ENCODE results near the gene PDS5A.
"Not testable (repeated sequence)": the region's sequence is repeated elsewhere in the genome, so short reads cannot be mapped to it uniquely, and the experiment has no call there.

Gene PDS5A

DNA sequence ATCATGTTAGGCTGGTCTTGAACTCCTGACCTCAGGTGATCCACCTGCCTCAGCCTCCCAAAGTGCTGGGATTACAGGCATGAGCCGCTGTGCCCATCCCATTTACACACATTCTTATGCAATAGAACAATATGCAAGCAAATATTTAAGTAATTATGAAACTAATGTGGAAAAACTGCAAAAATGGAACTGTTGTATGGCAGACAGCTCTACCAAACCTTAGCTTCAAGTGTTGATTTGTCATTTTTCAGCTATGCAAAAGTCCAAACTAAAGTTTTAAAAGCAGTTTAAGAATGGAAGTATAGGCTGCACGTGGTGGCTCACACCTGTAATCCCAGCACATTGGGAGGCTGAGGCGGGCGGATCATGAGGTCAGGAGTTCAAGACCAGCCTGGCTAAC, 11.7 kb upstream of the PDS5A start:
- not testable (repeated sequence) for H3K27me3 ChIP-seq (ENCODE audit: control insufficient read depth, insufficient read depth, low read length, poor library complexity, severe bottlenecking); H3K36me3 ChIP-seq (ENCODE audit: control insufficient read depth, insufficient read depth, low read length); H3K9me3 ChIP-seq (ENCODE audit: control insufficient read depth, low read length); H3K4me3 ChIP-seq (ENCODE audit: insufficient read depth, low read depth, low read length); H3K27ac ChIP-seq (ENCODE audit: insufficient read depth, low read depth, low read length, poor library complexity, severe bottlenecking); H3K4me1 ChIP-seq (ENCODE audit: control insufficient read depth, insufficient read depth, low read length)
- 88 to 96% methylated on average over 4 of the region's 4 CpGs for WGBS, 2 experiments

DNA sequence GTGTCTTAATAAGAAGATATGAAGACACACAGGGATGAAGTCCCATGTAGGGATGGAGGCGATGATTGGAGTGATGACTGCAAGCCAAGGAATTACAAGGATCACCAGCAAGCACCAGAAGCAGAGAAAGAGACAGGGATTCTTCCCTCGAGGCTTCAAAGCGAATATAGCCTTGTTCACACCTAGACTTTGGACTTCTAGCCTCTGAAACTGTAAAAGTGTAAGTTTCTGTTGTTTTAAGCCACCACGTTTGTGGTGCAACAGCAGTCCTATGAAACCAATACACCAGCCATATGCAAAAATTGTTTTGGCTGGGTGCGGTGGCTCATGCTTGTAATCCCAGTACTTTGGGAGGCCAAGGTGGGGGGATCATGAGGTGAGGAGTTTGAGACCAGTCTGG, 9.8 kb upstream of the PDS5A start:
- H3K4me1 ChIP-seq (ENCODE audit: control insufficient read depth, insufficient read depth, low read length): no peaks in the 10 kb centered on the region
- H3K9me3 ChIP-seq (ENCODE audit: control insufficient read depth, low read length): no peaks in the 10 kb centered on the region
- H3K27ac ChIP-seq (ENCODE audit: insufficient read depth, low read depth, low read length, poor library complexity, severe bottlenecking): no peak overlapping the region
- H3K27me3 ChIP-seq (ENCODE audit: control insufficient read depth, insufficient read depth, low read length, poor library complexity, severe bottlenecking): no peaks in the 10 kb centered on the region
- H3K36me3 ChIP-seq (ENCODE audit: control insufficient read depth, insufficient read depth, low read length): no peaks in the 10 kb centered on the region
- H3K4me3 ChIP-seq (ENCODE audit: insufficient read depth, low read depth, low read length): no peak overlapping the region
- 90 to 98% methylated on average over 5 of the region's 5 CpGs for WGBS, 2 experiments

DNA sequence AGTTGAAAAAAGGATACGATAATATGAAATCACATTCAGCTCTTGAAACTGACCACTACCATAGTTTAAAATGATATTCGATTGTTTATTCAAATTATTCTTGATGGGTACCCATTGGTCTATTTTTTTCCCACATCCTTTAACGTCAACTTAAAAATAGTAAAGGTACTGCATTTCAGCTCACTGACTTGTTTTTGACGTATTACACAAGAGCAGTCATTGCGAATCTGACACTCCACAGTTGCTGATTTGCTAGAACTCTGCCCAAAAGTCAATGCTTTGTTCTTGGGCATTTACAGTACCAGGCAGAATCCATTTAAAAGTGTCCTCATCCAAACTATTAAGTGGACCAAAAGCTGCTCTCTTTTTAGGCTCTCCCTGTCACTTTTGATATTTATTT, 1.2 kb upstream of the PDS5A start:
- Histone ChIP-seq H3K9me3 (ENCODE audit: control insufficient read depth, low read length) (no peaks in the 10 kb centered on the region), H3K27me3 (ENCODE audit: control insufficient read depth, insufficient read depth, low read length, poor library complexity, severe bottlenecking) (no peaks in the 10 kb centered on the region), H3K4me3 (ENCODE audit: insufficient read depth, low read depth, low read length) (no peak overlapping the region), H3K4me1 (ENCODE audit: control insufficient read depth, insufficient read depth, low read length) (peaks cover 9% of the 10 kb centered on the region), H3K36me3 (ENCODE audit: control insufficient read depth, insufficient read depth, low read length) (peaks cover 17% of the 10 kb centered on the region), H3K27ac (ENCODE audit: insufficient read depth, low read depth, low read length, poor library complexity, severe bottlenecking) (no peak overlapping the region)
- 94 to 96% methylated on average over 5 of the region's 5 CpGs for WGBS, 2 experiments

GRCh38 chr4:39978378-39978775, 666 bp upstream of the PDS5A start:
- WGBS, 2 experiments: 8 to 44% methylated on average over 2 to 3 of the region's 5 CpGs
- H3K9me3 ChIP-seq (ENCODE audit: control insufficient read depth, low read length): no peaks in the 10 kb centered on the region
- peak overlapping the region; percentile 74 for H3K27ac ChIP-seq (ENCODE audit: insufficient read depth, low read depth, low read length, poor library complexity, severe bottlenecking)
- H3K36me3 ChIP-seq (ENCODE audit: control insufficient read depth, insufficient read depth, low read length): peaks cover 18% of the 10 kb centered on the region
- H3K4me1 ChIP-seq (ENCODE audit: control insufficient read depth, insufficient read depth, low read length): peaks cover 9% of the 10 kb centered on the region
- no peaks in the 10 kb centered on the region for H3K27me3 ChIP-seq (ENCODE audit: control insufficient read depth, insufficient read depth, low read length, poor library complexity, severe bottlenecking)
- peak overlapping the region; percentile 66 for H3K4me3 ChIP-seq (ENCODE audit: insufficient read depth, low read depth, low read length)

DNA sequence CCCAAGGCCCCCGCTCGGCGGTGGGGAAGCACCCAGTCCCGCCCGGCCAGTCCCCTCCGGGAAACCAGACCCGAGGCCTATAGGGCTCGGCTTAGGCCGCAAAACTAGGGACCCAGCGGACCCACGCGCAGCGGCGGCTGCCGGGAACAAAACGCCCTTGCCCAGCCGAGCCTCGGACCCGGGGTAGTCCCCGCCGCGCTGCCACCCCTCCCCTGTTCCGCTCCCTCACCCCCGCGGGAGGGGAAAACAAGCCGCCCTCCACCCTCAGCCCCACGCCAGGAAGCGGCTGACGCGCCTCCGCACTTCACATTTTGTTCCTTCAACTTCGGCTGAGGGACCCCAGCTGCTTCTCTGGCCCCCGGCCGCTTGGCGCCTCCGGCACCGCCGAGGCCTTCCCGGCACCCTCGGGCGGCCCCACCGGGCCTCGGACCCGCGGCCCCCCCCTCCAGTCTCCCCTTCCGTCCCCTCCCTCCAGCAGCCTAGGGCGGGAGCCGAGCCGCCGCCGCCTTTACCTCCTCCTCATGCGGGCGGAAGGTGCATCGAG, 694 bp downstream of the PDS5A start:
- Histone ChIP-seq H3K9me3 (ENCODE audit: control insufficient read depth, low read length) (no peaks in the 10 kb centered on the region), H3K27ac (ENCODE audit: insufficient read depth, low read depth, low read length, poor library complexity, severe bottlenecking) (peak overlapping the region; percentile 87), H3K4me3 (ENCODE audit: insufficient read depth, low read depth, low read length) (peak overlapping the region; percentile 66), H3K27me3 (ENCODE audit: control insufficient read depth, insufficient read depth, low read length, poor library complexity, severe bottlenecking) (no peaks in the 10 kb centered on the region), H3K36me3 (ENCODE audit: control insufficient read depth, insufficient read depth, low read length) (peaks cover 18% of the 10 kb centered on the region), H3K4me1 (ENCODE audit: control insufficient read depth, insufficient read depth, low read length) (peaks cover 9% of the 10 kb centered on the region)
- 0% methylated on average over 54 of the region's 54 CpGs for WGBS, 2 experiments

- Histone ChIP-seq H3K27me3 (ENCODE audit: control insufficient read depth, insufficient read depth, low read length, poor library complexity, severe bottlenecking) (no peaks in the 10 kb centered on the region), H3K4me1 (ENCODE audit: control insufficient read depth, insufficient read depth, low read length) (peaks cover 9% of the 10 kb centered on the region), H3K27ac (ENCODE audit: insufficient read depth, low read depth, low read length, poor library complexity, severe bottlenecking) (no peak overlapping the region), H3K4me3 (ENCODE audit: insufficient read depth, low read depth, low read length) (peak overlapping the region; percentile 66), H3K36me3 (ENCODE audit: control insufficient read depth, insufficient read depth, low read length) (peaks cover 18% of the 10 kb centered on the region), H3K9me3 (ENCODE audit: control insufficient read depth, low read length) (no peaks in the 10 kb centered on the region)
- WGBS, 2 experiments: 1% methylated on average over 41 of the region's 41 CpGs
Measured at GRCh38 chr4:39976141-39976944, 1.4 kb downstream of the PDS5A start.

DNA sequence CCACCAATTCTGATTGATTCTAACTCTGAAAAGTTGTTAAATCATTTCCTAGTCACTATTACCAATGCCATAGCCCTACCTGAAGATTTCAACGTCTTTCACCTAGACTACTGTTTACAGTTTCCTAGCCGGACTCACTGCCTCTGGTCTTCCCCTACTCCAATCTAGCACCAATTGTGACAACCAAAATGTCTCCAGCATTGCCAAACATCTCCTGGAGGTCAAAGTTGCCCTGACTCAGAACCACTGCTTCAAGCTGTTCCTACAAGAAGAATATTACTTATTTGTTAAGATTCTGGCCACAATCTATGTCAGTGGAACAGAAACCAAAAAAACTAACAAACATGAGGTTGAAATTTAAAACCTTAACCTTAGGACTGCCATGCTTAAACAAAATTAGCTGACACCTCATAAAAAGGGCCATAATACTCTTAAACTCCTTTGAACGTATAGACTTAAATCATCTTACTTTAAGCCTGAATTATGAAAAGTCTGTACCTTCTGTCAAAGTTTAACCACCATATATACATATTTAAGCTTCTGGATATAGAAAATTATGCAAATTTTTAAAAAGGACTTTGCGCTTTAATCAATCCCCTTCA, 2.1 kb downstream of the PDS5A start:
- peak overlapping the region; percentile 66 for H3K4me3 ChIP-seq (ENCODE audit: insufficient read depth, low read depth, low read length)
- H3K27me3 ChIP-seq (ENCODE audit: control insufficient read depth, insufficient read depth, low read length, poor library complexity, severe bottlenecking): no peaks in the 10 kb centered on the region
- WGBS, 2 experiments: 92 to 95% methylated on average over 4 of the region's 4 CpGs
- H3K4me1 ChIP-seq (ENCODE audit: control insufficient read depth, insufficient read depth, low read length): peaks cover 9% of the 10 kb centered on the region
- no peak overlapping the region for H3K27ac ChIP-seq (ENCODE audit: insufficient read depth, low read depth, low read length, poor library complexity, severe bottlenecking)
- no peaks in the 10 kb centered on the region for H3K9me3 ChIP-seq (ENCODE audit: control insufficient read depth, low read length)
- peaks cover 18% of the 10 kb centered on the region for H3K36me3 ChIP-seq (ENCODE audit: control insufficient read depth, insufficient read depth, low read length)

DNA sequence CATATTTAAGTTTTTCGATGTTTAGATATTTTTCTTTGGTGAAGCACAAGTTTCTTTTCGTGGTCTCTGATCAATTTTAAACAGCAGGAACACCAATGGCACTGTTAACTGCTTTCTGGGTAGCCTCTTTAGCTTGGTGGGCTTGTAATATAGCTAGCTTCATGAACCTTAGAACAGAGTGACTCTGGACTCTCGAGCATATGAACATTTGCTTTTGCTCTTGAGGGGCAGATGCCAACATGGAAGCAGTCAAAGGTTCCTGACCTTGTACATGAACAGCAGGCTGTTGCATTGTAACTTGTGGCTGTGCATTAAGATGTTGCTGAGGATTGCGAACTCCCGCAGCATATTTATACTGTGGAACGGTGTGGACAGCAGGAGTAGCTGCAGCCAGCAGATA, 4.7 kb downstream of the PDS5A start:
- H3K36me3 ChIP-seq (ENCODE audit: control insufficient read depth, insufficient read depth, low read length): peaks cover 18% of the 10 kb centered on the region
- not testable (repeated sequence) for H3K27me3 ChIP-seq (ENCODE audit: control insufficient read depth, insufficient read depth, low read length, poor library complexity, severe bottlenecking); H3K4me3 ChIP-seq (ENCODE audit: insufficient read depth, low read depth, low read length); H3K27ac ChIP-seq (ENCODE audit: insufficient read depth, low read depth, low read length, poor library complexity, severe bottlenecking); H3K9me3 ChIP-seq (ENCODE audit: control insufficient read depth, low read length); H3K4me1 ChIP-seq (ENCODE audit: control insufficient read depth, insufficient read depth, low read length)
- WGBS, 2 experiments: 96% methylated on average over 6 of the region's 6 CpGs

DNA sequence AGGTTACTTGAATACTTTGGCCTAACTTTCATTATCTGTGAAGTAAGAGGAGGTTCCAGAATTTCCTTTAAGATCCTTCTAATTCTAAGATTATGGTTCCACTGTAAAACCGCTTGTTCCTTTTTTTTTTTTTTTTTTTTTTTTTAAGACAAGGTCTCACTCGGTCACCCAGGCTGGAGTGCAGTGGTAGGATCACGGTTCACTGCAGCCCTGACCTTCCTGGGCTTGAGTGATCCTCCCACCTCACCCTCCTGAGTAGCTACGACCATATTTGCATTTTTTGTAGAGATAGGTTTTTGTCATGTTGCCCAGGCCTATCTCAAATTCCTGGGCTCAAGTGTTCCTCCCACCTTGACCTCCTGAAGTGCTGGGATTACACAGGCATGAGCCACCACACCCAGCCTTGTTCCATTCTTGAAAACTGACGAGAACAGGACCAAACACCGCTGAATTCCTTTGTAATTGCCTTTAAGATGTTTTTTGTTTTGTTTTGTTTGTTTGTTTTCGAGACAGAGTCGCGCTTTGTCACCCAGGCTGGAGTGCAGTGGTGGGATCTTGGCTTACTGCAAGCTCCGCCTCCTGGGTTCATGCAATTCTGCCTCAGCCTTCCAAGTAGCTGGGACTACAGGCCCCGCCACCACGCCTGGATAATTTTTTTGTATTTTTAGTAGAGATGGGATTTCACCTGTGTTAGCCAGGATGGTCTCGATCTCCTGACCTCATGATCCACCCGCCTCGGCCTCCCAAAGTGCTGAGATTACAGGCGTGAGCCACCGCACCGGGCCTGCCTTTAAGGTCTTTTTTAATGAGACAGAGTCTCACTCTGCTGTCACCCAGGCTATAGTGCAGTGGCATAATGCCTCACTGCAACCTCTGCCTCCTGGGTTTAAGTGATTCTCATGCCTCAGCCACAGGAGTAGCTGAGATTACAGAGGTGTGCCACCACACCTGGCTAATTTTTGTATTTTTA, 6.8 kb downstream of the PDS5A start:
- no peaks in the 10 kb centered on the region for H3K9me3 ChIP-seq (ENCODE audit: control insufficient read depth, low read length)
- H3K27ac ChIP-seq (ENCODE audit: insufficient read depth, low read depth, low read length, poor library complexity, severe bottlenecking): no peak overlapping the region
- 91% methylated on average over 18 of the region's 18 CpGs for WGBS, 2 experiments
- no peak overlapping the region for H3K4me3 ChIP-seq (ENCODE audit: insufficient read depth, low read depth, low read length)
- peaks cover 7% of the 10 kb centered on the region for H3K4me1 ChIP-seq (ENCODE audit: control insufficient read depth, insufficient read depth, low read length)
- H3K36me3 ChIP-seq (ENCODE audit: control insufficient read depth, insufficient read depth, low read length): peaks cover 18% of the 10 kb centered on the region
- no peaks in the 10 kb centered on the region for H3K27me3 ChIP-seq (ENCODE audit: control insufficient read depth, insufficient read depth, low read length, poor library complexity, severe bottlenecking)

- H3K27ac ChIP-seq (ENCODE audit: insufficient read depth, low read depth, low read length, poor library complexity, severe bottlenecking): no peak overlapping the region
- no peak overlapping the region for H3K4me3 ChIP-seq (ENCODE audit: insufficient read depth, low read depth, low read length)
- WGBS, 2 experiments: 91 to 96% methylated on average over 3 to 4 of the region's 5 CpGs
- no peaks in the 10 kb centered on the region for H3K36me3 ChIP-seq (ENCODE audit: control insufficient read depth, insufficient read depth, low read length)
- no peaks in the 10 kb centered on the region for H3K4me1 ChIP-seq (ENCODE audit: control insufficient read depth, insufficient read depth, low read length)
- H3K9me3 ChIP-seq (ENCODE audit: control insufficient read depth, low read length): no peaks in the 10 kb centered on the region
- no peaks in the 10 kb centered on the region for H3K27me3 ChIP-seq (ENCODE audit: control insufficient read depth, insufficient read depth, low read length, poor library complexity, severe bottlenecking)
Measured at GRCh38 chr4:39963656-39964055, 14.1 kb downstream of the PDS5A start.
